Neural progenitor cell (in vitro differentiated cells): ENCODE results near the gene DOCK9. TPM values are rescaled to one million over a fixed set of nuclear protein-coding genes. Genes with fewer than 3 reads are reported as not detected.

Experiments
- DNase-seq: peaks from one replicate; pipeline ENCODE4 v3.0.0-alpha.2; 2016; ENCODE audit warnings: low spot score
- H2AFZ ChIP-seq: fragments of 200-600 bp; sonication (generic); replicated peaks from 2 replicates; pipeline ENCODE4 v1.6.1; 2016; ENCODE audit warnings: antibody characterized with exemption
- H3F3A ChIP-seq: fragments of 200-600 bp; sonication (generic); 2 replicates; pipeline ENCODE4 v1.6.1; 2016; ENCODE audit warnings: antibody characterized with exemption, low read depth
- H3K27ac ChIP-seq: fragments of 200-600 bp; sonication (generic); 2 replicates; pipeline ENCODE4 v1.5.1; 2016; ENCODE audit warnings: mild to moderate bottlenecking
- H3K27me3 ChIP-seq: fragments of 200-600 bp; sonication (generic); 2 replicates; pipeline ENCODE4 v1.6.1; 2016; ENCODE audit warnings: mild to moderate bottlenecking, moderate library complexity
- H3K36me3 ChIP-seq: fragments of 200-600 bp; sonication (generic); 2 replicates; pipeline ENCODE4 v1.5.1; 2016
- H3K4me1 ChIP-seq: fragments of 200-600 bp; sonication (generic); 2 replicates; pipeline ENCODE4 v1.6.1; 2016; ENCODE audit warnings: mixed run types
- H3K4me2 ChIP-seq: fragments of 200-600 bp; sonication (generic); 2 replicates; pipeline ENCODE4 v1.6.1; 2016
- H3K4me3 ChIP-seq: fragments of 200-600 bp; sonication (generic); 2 replicates; pipeline ENCODE4 v1.5.1; 2016
- H3K79me2 ChIP-seq: fragments of 200-600 bp; sonication (generic); 2 replicates; pipeline ENCODE4 v1.6.1; 2016; ENCODE audit warnings: low read depth
- H3K9ac ChIP-seq: fragments of 200-600 bp; sonication (generic); 2 replicates; pipeline ENCODE4 v1.6.1; 2016
- H3K9me3 ChIP-seq: fragments of 200-600 bp; sonication (generic); 2 replicates; pipeline ENCODE4 v1.5.1; 2016; ENCODE audit warnings: low read depth
- H4K20me1 ChIP-seq: fragments of 200-600 bp; sonication (generic); 2 replicates; pipeline ENCODE4 v1.6.1; 2016; ENCODE audit warnings: low read depth
- H3K27ac Mint-ChIP-seq: 3 replicates; pipeline ENCODE4 v1.8.0; 2021; ENCODE audit warnings: mixed read lengths
- H3K27me3 Mint-ChIP-seq: 2 replicates; pipeline ENCODE4 v1.8.0; 2022; ENCODE audit warnings: low read depth, mild to moderate bottlenecking, inconsistent platforms, moderate library complexity, mixed read lengths; ENCODE audit not compliant: insufficient read depth
- H3K36me3 Mint-ChIP-seq: 3 replicates; pipeline ENCODE4 v1.8.0; 2021; ENCODE audit warnings: mixed read lengths
- H3K4me1 Mint-ChIP-seq: 3 replicates; pipeline ENCODE4 v1.8.0; 2021; ENCODE audit warnings: mixed read lengths
- H3K4me3 Mint-ChIP-seq: 3 replicates; pipeline ENCODE4 v1.8.0; 2021; ENCODE audit warnings: mild to moderate bottlenecking, moderate library complexity, mixed read lengths
- H3K9me3 Mint-ChIP-seq: 3 replicates; pipeline ENCODE4 v1.8.0; 2020; ENCODE audit warnings: mixed read lengths
- CTCF ChIP-seq: fragments of 200-600 bp; sonication (generic); IDR thresholded peaks from 2 replicates; pipeline ENCODE4 v1.5.1; 2017; ENCODE audit warnings: antibody characterized with exemption, mild to moderate bottlenecking
- EZH2 ChIP-seq: fragments of 200-600 bp; sonication (generic); IDR thresholded peaks from 2 replicates; pipeline ENCODE4 v1.6.1; 2017; ENCODE audit warnings: antibody characterized with exemption, mild to moderate bottlenecking, moderate library complexity
- EZH2phosphoT487 ChIP-seq: fragments of 200-600 bp; sonication (generic); IDR thresholded peaks from 2 replicates; pipeline ENCODE4 v1.6.1; 2017; ENCODE audit warnings: antibody characterized with exemption
- total RNA-seq: library from RNA; depleted of rRNA; stranded (reverse); fragments of >200 nt; gene quantifications from 2 replicates; pipeline ENCODE4 v1.2.3, GENCODE V29; 2015; ENCODE audit warnings: low replicate concordance

DOCK9 gene
- total RNA-seq, 1 donor from 2014 or later, result 16.6 TPM

GRCh38 chr13:98925949-98926348, 51.9 kb downstream of the DOCK9 start:
- H3K79me2 ChIP-seq, result no peaks in the 10 kb centered on the region
- Mint-ChIP-seq H3K36me3 (no peaks in the 10 kb centered on the region), H3K9me3 (no peaks in the 10 kb centered on the region), H3K4me3 (no peak overlapping the region), H3K27ac (no peak overlapping the region), H3K27me3 (peaks cover 9% of the 10 kb centered on the region), H3K4me1 (peaks cover 5% of the 10 kb centered on the region)
- peaks cover 12% of the 10 kb centered on the region for H3F3A ChIP-seq
- H3K27ac ChIP-seq, result no peak overlapping the region
- no peaks in the 10 kb centered on the region for H3K27me3 ChIP-seq
- DNase-seq, result no peak
- H2AFZ ChIP-seq, result no peak overlapping the region
- H3K4me3 ChIP-seq, result no peak overlapping the region
- H3K9ac ChIP-seq, result no peak overlapping the region
- H3K4me2 ChIP-seq, result no peak overlapping the region
- no peak for TF ChIP-seq CTCF
- TF ChIP-seq EZH2phosphoT487, result no peak
- no peak for TF ChIP-seq EZH2
- no peaks in the 10 kb centered on the region for H3K36me3 ChIP-seq
- H3K4me1 ChIP-seq, result peaks cover 25% of the 10 kb centered on the region
- H4K20me1 ChIP-seq, result peaks cover 3% of the 10 kb centered on the region
- no peaks in the 10 kb centered on the region for H3K9me3 ChIP-seq

- H3K27me3 Mint-ChIP-seq, result peaks cover 6% of the 10 kb centered on the region
- no peak overlapping the region for H3K9ac ChIP-seq
- H3K4me3 Mint-ChIP-seq, result no peak overlapping the region
- H3F3A ChIP-seq, result peaks cover 12% of the 10 kb centered on the region
- H3K36me3 ChIP-seq, result no peaks in the 10 kb centered on the region
- H4K20me1 ChIP-seq, result peaks cover 3% of the 10 kb centered on the region
- H3K9me3 Mint-ChIP-seq, result no peaks in the 10 kb centered on the region
- H3K9me3 ChIP-seq, result no peaks in the 10 kb centered on the region
- H3K36me3 Mint-ChIP-seq, result no peaks in the 10 kb centered on the region
- no peak for TF ChIP-seq EZH2
- TF ChIP-seq CTCF, result no peak
- no peak for TF ChIP-seq EZH2phosphoT487
- H3K27me3 ChIP-seq, result no peaks in the 10 kb centered on the region
- no peak overlapping the region for H3K27ac Mint-ChIP-seq
- no peak overlapping the region for H2AFZ ChIP-seq
- H3K4me3 ChIP-seq, result no peak overlapping the region
- H3K4me1 Mint-ChIP-seq, result peaks cover 14% of the 10 kb centered on the region
- no peak overlapping the region for H3K27ac ChIP-seq
- no peaks in the 10 kb centered on the region for H3K79me2 ChIP-seq
- H3K4me1 ChIP-seq, result peaks cover 29% of the 10 kb centered on the region
- peak overlapping the region; percentile 23 for H3K4me2 ChIP-seq
- DNase-seq, result peak; percentile 65
These were observed 54.0 kb downstream of the DOCK9 start for GRCh38 chr13:98923641-98924397.

- peaks cover 12% of the 10 kb centered on the region for H3F3A ChIP-seq
- Mint-ChIP-seq H3K27me3 (peaks cover 6% of the 10 kb centered on the region), H3K4me3 (no peak overlapping the region), H3K9me3 (no peaks in the 10 kb centered on the region), H3K27ac (no peak overlapping the region), H3K4me1 (peaks cover 21% of the 10 kb centered on the region), H3K36me3 (peaks cover 2% of the 10 kb centered on the region)
- H4K20me1 ChIP-seq, result peaks cover 3% of the 10 kb centered on the region
- no peak overlapping the region for H3K4me2 ChIP-seq
- H3K79me2 ChIP-seq, result no peaks in the 10 kb centered on the region
- H3K4me1 ChIP-seq, result peaks cover 29% of the 10 kb centered on the region
- no peak overlapping the region for H3K9ac ChIP-seq
- H2AFZ ChIP-seq, result no peak overlapping the region
- TF ChIP-seq CTCF, result no peak
- no peak for TF ChIP-seq EZH2
- no peak for TF ChIP-seq EZH2phosphoT487
- H3K4me3 ChIP-seq, result no peak overlapping the region
- H3K27ac ChIP-seq, result no peak overlapping the region
- no peaks in the 10 kb centered on the region for H3K27me3 ChIP-seq
- no peak for DNase-seq
- H3K36me3 ChIP-seq, result no peaks in the 10 kb centered on the region
- no peaks in the 10 kb centered on the region for H3K9me3 ChIP-seq
These were observed 55.6 kb downstream of the DOCK9 start for GRCh38 chr13:98922306-98922705.
